AG10803 (cell line): ENCODE results near the gene TNP2.

Experiments
- DNase-seq: peaks from one replicate; pipeline ENCODE4 v3.0.0; 2010; ENCODE audit warnings: low read depth
- H3K4me3 ChIP-seq: 2 replicates; pipeline ENCODE4 v1.5.1; 2011; ENCODE audit warnings: mild to moderate bottlenecking, low read length, control low read depth
- TF ChIP-seq, protein P1 (sequence below): conservative IDR thresholded peaks from 2 replicates; pipeline ENCODE4 v1.5.1; 2011; ENCODE audit warnings: mild to moderate bottlenecking, low read length, control low read depth, inconsistent platforms

TNP2 gene

DNA sequence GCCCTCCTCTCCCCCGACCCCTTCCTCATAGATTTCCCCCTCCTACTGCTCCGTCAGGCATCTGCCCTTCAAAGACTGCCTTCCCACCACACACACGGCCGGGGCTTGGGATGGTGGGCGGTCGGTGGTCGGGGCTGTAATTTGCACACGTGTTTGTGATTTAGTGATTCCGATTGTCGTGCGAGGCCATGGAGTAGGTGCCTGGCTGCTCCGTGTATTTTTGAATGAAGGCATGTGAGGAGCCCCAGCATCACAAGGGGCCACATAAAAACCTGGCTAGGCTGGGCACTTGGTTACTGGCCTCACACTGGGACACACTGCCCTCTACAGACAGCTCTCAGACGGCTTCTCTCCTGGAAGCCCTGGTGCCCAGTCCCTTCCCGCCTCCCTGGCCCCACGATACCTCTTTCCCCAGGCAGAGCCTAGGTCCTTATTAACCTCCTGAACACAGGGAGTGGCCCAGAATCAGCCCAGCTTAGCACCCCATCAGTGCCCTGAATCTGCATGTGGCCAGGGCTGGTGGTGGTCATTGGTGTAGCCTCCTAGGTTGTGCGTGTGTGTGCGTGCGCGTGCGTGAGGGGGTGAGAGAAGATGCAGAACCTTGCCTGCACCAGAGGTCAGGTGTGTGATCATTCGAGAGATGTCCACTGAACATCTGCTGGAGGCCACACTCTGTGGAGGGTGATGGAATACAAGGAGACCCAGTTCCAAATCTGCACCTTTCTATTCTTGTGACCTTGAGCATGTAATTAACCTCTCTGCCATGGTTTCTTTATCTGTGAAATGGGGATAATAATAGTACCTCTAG lies 11.8 kb downstream of the TNP2 start:
- peak; percentile 78 for DNase-seq
- TF ChIP-seq, protein P1, sequence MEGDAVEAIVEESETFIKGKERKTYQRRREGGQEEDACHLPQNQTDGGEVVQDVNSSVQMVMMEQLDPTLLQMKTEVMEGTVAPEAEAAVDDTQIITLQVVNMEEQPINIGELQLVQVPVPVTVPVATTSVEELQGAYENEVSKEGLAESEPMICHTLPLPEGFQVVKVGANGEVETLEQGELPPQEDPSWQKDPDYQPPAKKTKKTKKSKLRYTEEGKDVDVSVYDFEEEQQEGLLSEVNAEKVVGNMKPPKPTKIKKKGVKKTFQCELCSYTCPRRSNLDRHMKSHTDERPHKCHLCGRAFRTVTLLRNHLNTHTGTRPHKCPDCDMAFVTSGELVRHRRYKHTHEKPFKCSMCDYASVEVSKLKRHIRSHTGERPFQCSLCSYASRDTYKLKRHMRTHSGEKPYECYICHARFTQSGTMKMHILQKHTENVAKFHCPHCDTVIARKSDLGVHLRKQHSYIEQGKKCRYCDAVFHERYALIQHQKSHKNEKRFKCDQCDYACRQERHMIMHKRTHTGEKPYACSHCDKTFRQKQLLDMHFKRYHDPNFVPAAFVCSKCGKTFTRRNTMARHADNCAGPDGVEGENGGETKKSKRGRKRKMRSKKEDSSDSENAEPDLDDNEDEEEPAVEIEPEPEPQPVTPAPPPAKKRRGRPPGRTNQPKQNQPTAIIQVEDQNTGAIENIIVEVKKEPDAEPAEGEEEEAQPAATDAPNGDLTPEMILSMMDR = peak; percentile 83
- H3K4me3 ChIP-seq = peak overlapping the region; percentile 77

DNA sequence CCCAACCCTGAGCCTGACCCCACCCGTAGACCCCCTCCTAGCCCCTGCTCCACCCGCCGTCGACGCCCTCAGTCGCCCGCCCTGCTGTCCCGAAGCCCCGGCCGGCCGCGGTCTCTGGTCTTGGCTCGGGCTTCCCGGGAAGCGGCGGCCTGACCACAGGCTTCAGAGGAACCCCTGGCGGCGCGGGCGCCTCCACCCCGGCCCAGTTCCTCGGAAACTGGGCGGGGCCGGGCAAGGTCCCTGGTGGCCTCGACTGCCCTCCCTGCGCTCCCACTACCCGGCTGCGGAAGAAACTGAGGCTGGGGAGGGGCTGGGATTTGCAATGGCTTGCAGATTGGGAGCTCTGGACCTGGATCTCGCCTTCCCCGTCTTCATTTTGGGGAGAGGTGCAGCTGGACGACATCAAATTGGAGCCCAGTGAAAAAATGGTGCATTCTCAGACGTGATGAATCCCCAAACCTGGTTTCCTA lies 12.4 kb downstream of the TNP2 start:
- peak; percentile 60 for DNase-seq
- TF ChIP-seq, protein P1 = no peak
- peak overlapping the region; percentile 77 for H3K4me3 ChIP-seq

DNA sequence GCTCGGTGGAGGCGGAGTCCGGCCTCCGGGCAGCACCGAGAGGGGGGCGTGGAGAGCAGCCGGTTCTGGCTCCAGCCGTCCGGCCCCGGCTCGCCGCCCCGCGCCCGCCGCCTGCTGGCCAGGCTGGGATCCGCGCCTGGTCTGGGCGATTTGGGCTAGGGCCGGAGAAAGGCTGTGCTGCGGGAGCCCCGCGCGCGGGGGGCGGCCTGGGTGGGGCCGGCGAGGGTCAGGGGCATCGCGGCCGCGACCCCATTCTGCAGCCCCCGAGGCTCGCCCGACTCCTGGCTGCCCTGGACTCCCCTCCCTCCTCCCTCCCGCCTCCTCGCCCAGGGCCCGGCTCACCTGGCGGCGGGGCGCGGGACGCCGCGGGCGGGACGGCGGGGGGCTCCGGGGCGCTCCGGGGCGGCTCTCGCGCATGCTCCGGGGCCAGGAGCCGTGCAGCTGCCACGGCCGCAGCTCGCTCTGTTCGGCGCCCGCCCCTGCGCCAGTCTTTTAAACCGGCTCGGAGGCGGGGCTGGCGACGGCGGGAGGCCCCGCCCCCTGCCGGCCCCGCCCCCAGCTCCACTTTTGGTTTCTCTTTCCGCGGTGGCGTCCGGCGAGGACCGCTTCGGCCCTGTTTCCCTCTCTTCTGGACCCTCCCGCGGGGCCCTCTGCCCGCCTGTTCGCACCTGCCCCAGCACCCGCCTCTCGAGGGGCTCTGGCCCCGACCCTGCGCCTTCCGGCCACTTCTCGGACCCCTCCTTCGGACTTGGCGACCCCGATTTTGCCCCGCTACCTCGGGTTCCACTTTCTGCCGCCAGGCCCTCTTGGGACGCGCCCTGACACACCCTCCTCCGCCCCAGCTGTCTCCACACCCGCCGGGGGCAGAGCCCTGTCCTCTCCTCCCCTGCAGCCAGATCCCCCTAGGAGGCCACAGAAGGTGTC lies 13.1 kb downstream of the TNP2 start, which contains the start of gene SOCS1:
Gene SOCS1, minus strand, starts transcription at position 468 of the 924 bp plus-strand sequence. CDS start 726 bp downstream, outside the sequence.
- DNase-seq = peak; percentile 80
- TF ChIP-seq, protein P1 = peak; percentile 43
- H3K4me3 ChIP-seq = peak within 1 kb of the TSS; percentile 77

DNA sequence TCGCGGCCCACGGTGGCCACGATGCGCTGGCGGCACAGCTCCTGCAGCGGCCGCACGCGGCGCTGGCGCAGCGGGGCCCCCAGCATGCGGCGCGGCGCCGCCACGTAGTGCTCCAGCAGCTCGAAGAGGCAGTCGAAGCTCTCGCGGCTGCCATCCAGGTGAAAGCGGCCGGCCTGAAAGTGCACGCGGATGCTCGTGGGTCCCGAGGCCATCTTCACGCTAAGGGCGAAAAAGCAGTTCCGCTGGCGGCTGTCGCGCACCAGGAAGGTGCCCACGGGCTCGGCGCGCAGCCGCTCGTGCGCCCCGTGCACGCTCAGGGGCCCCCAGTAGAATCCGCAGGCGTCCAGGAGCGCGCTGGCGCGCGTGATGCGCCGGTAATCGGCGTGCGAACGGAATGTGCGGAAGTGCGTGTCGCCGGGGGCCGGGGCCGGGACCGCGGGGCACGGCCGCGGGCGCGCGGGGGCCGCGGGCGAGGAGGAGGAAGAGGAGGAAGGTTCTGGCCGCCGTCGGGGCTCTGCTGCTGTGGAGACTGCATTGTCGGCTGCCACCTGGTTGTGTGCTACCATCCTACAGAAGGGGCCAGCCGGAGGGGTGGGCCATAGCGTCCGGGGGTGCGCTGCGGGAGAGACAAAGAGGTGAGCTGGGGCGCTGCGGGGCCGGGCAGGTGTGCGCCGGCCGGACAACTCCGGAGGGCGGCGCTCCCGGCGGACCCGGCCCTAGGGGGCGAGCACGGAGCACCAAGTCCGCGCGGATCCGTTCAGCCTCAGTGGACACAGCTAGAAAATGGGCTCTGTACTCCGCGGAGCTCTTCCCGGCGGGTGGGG lies 14.0 kb downstream of the TNP2 start:
- H3K4me3 ChIP-seq = peak overlapping the region; percentile 65
- TF ChIP-seq, protein P1 = no peak
- DNase-seq = peak; percentile 41

DNA sequence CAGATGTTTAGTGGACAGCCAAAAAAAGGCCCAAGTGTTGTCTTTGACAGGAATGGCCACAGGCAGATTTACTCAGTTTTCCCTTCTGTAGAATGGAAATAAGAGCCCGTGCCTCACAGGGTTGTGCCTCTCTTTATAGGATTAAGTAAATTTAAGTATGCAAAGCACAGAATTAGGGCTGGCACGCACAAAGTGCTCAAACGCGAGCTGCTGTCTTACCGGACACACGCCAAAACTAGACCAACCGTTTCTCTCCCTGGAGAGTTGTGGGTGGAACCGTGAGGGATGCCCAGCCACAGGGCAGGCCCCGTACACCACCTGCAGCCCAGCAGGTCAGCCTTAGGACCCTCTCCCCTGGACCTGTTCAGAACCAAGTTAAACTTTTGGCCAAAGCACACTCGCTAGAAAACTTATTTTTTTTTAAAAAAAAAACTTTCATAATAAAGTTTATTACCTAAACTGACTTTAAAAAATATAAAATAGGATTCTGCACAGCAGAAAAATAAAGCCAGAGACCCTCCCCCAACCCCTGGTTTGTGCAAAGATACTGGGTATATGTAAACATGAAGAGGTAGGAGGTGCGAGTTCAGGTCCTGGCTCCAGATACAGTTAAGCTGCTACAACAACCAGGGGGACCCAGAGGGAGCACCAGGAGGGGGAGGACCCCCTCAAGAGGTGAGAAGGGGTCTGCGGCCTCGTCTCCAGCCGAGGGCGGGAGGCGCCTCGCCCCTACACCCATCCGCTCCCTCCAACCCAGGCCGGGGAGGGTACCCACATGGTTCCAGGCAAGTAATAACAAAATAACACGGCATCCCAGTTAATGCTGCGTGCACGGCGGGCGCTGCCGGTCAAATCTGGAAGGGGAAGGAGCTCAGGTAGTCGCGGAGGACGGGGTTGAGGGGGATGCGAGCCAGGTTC lies 14.9 kb downstream of the TNP2 start:
- TF ChIP-seq, protein P1 = no peak
- DNase-seq = no peak
- peak overlapping the region; percentile 65 for H3K4me3 ChIP-seq
